HEK293 (cell line): ENCODE data around the gene BTK.

ENCODE experiments used
- PRDM1 ChIP-seq: fragments of 450-650 bp; formaldehyde crosslinking; IDR thresholded peaks from 2 replicates; pipeline ENCODE4; 2016; ENCODE audit warnings: missing biosample characterization, missing genetic modification characterization
- REPIN1 ChIP-seq: fragments of 450-650 bp; formaldehyde crosslinking; IDR thresholded peaks from 2 replicates; pipeline ENCODE4 v1.5.1; 2017; ENCODE audit warnings: missing biosample characterization, missing genetic modification characterization, low read depth
- YY1 ChIP-seq: fragments of 450-650 bp; formaldehyde crosslinking; IDR thresholded peaks from 2 replicates; pipeline ENCODE4 v1.5.1; 2018; ENCODE audit warnings: missing biosample characterization, missing genetic modification characterization
- ZNF549 ChIP-seq: fragments of 450-650 bp; IDR thresholded peaks from 2 replicates; pipeline ENCODE4 v1.5.1; 2018; ENCODE audit warnings: missing biosample characterization, missing genetic modification characterization, mild to moderate bottlenecking, inconsistent platforms, moderate library complexity
- TF ChIP-seq, protein P1 (sequence below): fragments of 450-650 bp; formaldehyde crosslinking; IDR thresholded peaks from 2 replicates; pipeline ENCODE4 v1.5.1; 2016; ENCODE audit warnings: missing biosample characterization, missing genetic modification characterization
- TF ChIP-seq, protein P2 (sequence below): fragments of 450-650 bp; formaldehyde crosslinking; IDR thresholded peaks from 2 replicates; pipeline ENCODE4 v1.5.1; 2016; ENCODE audit warnings: missing biosample characterization, missing genetic modification characterization
- TF ChIP-seq, protein P3 (sequence below): fragments of 450-650 bp; formaldehyde crosslinking; IDR thresholded peaks from 2 replicates; pipeline ENCODE4 v1.5.1; 2016; ENCODE audit warnings: missing biosample characterization, missing genetic modification characterization

DNA sequence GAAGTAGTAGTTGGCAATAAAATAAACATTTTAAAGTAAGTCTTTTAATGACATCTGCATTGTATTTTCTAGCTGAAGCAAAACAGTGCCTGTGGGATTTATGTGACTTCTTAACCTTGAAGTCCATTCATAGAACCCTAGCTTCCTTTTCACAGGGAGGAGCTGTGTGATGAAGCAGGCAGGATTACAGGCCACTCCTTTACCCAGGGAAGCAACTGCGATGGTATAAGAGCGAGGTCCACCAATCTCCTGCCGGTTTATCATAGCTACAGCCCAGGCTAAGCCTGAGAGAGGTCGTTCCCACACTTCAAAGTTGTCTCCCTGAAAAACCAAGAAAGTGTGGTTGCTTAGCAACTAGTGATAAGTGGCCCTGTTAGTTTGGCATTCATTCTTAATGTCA lies 11.8 kb upstream of the BTK start:
- TF ChIP-seq, protein P1, sequence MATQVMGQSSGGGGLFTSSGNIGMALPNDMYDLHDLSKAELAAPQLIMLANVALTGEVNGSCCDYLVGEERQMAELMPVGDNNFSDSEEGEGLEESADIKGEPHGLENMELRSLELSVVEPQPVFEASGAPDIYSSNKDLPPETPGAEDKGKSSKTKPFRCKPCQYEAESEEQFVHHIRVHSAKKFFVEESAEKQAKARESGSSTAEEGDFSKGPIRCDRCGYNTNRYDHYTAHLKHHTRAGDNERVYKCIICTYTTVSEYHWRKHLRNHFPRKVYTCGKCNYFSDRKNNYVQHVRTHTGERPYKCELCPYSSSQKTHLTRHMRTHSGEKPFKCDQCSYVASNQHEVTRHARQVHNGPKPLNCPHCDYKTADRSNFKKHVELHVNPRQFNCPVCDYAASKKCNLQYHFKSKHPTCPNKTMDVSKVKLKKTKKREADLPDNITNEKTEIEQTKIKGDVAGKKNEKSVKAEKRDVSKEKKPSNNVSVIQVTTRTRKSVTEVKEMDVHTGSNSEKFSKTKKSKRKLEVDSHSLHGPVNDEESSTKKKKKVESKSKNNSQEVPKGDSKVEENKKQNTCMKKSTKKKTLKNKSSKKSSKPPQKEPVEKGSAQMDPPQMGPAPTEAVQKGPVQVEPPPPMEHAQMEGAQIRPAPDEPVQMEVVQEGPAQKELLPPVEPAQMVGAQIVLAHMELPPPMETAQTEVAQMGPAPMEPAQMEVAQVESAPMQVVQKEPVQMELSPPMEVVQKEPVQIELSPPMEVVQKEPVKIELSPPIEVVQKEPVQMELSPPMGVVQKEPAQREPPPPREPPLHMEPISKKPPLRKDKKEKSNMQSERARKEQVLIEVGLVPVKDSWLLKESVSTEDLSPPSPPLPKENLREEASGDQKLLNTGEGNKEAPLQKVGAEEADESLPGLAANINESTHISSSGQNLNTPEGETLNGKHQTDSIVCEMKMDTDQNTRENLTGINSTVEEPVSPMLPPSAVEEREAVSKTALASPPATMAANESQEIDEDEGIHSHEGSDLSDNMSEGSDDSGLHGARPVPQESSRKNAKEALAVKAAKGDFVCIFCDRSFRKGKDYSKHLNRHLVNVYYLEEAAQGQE (tag by site-specific recombination) = no peak
- no peak for TF ChIP-seq REPIN1 (tag by site-specific recombination)
- TF ChIP-seq, protein P2, sequence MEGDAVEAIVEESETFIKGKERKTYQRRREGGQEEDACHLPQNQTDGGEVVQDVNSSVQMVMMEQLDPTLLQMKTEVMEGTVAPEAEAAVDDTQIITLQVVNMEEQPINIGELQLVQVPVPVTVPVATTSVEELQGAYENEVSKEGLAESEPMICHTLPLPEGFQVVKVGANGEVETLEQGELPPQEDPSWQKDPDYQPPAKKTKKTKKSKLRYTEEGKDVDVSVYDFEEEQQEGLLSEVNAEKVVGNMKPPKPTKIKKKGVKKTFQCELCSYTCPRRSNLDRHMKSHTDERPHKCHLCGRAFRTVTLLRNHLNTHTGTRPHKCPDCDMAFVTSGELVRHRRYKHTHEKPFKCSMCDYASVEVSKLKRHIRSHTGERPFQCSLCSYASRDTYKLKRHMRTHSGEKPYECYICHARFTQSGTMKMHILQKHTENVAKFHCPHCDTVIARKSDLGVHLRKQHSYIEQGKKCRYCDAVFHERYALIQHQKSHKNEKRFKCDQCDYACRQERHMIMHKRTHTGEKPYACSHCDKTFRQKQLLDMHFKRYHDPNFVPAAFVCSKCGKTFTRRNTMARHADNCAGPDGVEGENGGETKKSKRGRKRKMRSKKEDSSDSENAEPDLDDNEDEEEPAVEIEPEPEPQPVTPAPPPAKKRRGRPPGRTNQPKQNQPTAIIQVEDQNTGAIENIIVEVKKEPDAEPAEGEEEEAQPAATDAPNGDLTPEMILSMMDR = no peak
- TF ChIP-seq YY1 (tag by site-specific recombination) = no peak
- TF ChIP-seq, protein P3, sequence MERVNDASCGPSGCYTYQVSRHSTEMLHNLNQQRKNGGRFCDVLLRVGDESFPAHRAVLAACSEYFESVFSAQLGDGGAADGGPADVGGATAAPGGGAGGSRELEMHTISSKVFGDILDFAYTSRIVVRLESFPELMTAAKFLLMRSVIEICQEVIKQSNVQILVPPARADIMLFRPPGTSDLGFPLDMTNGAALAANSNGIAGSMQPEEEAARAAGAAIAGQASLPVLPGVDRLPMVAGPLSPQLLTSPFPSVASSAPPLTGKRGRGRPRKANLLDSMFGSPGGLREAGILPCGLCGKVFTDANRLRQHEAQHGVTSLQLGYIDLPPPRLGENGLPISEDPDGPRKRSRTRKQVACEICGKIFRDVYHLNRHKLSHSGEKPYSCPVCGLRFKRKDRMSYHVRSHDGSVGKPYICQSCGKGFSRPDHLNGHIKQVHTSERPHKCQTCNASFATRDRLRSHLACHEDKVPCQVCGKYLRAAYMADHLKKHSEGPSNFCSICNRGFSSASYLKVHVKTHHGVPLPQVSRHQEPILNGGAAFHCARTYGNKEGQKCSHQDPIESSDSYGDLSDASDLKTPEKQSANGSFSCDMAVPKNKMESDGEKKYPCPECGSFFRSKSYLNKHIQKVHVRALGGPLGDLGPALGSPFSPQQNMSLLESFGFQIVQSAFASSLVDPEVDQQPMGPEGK = no peak
- TF ChIP-seq ZNF549 = no peak
- TF ChIP-seq PRDM1 (tag by site-specific recombination) = no peak
